Gastroesophageal sphincter (tissue), 3 donors: ENCODE results near the gene TDRD3.

Source experiments
- POLR2A ChIP-seq, 2 donors: fragments of 450-650 bp; IDR thresholded peaks; one replicate each; pipeline ENCODE4 v1.6.1; 2017; ENCODE audit warnings: antibody characterized with exemption in 2 of 2, mild to moderate bottlenecking in 2 of 2, moderate library complexity in 1 of 2
- POLR2AphosphoS5 ChIP-seq: sonication (generic); formaldehyde crosslinking; IDR thresholded peaks from one replicate; pipeline ENCODE4 v1.6.1; 2017; ENCODE audit warnings: antibody characterized with exemption
- TF ChIP-seq, protein P1 (sequence below), 4 experiments: fragments of 200-600 bp in 2 of 4; fragments of 450-650 bp in 2 of 4; sonication (generic) in 1 of 4; IDR thresholded peaks; one replicate each; pipeline ENCODE4 v1.5.1; 2017 to 2019; ENCODE audit warnings: antibody characterized with exemption in 4 of 4, mild to moderate bottlenecking in 2 of 4, moderate library complexity in 2 of 4

DNA sequence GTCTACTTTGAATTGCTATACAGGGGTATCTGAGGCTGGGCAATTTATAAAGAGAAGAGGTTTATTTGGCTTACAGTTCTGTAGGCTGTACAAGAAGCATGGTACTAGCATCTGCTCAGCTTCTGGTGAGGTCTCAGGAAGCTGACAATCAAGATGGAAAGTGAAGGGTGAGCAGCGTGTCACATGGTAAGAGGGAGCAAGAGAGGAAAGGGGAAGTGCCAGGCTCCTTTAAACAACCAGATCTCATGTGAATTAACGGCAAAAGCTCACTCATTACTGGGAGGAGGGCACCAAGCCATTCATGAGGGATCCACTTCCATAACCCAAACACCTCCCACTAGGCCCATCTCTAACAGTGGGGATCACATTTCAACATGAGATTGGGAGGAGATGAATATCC lies 222.4 kb downstream of the TDRD3 start:
- TF ChIP-seq POLR2A (IDR thresholded peaks at IDR 0.05) = no peak
- no peak for TF ChIP-seq POLR2AphosphoS5
- TF ChIP-seq, protein P1, sequence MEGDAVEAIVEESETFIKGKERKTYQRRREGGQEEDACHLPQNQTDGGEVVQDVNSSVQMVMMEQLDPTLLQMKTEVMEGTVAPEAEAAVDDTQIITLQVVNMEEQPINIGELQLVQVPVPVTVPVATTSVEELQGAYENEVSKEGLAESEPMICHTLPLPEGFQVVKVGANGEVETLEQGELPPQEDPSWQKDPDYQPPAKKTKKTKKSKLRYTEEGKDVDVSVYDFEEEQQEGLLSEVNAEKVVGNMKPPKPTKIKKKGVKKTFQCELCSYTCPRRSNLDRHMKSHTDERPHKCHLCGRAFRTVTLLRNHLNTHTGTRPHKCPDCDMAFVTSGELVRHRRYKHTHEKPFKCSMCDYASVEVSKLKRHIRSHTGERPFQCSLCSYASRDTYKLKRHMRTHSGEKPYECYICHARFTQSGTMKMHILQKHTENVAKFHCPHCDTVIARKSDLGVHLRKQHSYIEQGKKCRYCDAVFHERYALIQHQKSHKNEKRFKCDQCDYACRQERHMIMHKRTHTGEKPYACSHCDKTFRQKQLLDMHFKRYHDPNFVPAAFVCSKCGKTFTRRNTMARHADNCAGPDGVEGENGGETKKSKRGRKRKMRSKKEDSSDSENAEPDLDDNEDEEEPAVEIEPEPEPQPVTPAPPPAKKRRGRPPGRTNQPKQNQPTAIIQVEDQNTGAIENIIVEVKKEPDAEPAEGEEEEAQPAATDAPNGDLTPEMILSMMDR (IDR thresholded peaks at IDR 0.05) = no peak
